Measurements from ENCODE around the gene CCDC3.

DNA sequence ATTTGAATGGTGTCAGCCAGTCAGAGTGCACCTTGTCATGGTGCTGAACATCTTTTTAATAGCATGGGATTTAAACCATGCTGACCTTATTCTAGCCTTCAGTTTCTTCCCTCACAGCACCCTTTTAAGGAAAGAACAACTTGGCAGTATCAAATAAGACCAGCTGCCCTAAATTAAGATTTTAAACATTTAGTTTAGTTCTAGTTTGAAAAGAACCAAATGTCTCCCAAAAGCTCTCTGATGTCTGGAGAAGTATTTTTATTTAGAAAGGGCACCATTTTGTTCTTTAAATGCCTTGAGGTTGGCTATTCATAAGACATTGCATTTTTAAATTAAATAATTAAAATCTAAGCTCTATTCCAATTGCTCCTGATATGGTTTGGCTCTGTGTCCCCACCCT is 121.1 kb downstream of the CCDC3 start:
- no peak for TF ChIP-seq POLR2AphosphoS5 (IDR thresholded peaks at IDR 0.05; ENCODE audit: low read depth, low read length)
- TF ChIP-seq, protein P1, sequence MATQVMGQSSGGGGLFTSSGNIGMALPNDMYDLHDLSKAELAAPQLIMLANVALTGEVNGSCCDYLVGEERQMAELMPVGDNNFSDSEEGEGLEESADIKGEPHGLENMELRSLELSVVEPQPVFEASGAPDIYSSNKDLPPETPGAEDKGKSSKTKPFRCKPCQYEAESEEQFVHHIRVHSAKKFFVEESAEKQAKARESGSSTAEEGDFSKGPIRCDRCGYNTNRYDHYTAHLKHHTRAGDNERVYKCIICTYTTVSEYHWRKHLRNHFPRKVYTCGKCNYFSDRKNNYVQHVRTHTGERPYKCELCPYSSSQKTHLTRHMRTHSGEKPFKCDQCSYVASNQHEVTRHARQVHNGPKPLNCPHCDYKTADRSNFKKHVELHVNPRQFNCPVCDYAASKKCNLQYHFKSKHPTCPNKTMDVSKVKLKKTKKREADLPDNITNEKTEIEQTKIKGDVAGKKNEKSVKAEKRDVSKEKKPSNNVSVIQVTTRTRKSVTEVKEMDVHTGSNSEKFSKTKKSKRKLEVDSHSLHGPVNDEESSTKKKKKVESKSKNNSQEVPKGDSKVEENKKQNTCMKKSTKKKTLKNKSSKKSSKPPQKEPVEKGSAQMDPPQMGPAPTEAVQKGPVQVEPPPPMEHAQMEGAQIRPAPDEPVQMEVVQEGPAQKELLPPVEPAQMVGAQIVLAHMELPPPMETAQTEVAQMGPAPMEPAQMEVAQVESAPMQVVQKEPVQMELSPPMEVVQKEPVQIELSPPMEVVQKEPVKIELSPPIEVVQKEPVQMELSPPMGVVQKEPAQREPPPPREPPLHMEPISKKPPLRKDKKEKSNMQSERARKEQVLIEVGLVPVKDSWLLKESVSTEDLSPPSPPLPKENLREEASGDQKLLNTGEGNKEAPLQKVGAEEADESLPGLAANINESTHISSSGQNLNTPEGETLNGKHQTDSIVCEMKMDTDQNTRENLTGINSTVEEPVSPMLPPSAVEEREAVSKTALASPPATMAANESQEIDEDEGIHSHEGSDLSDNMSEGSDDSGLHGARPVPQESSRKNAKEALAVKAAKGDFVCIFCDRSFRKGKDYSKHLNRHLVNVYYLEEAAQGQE (IDR thresholded peaks at IDR 0.05; ENCODE audit: insufficient read depth in 1 of 2, low read depth in 2 of 2, low read length in 2 of 2) = no peak
- no peak for TF ChIP-seq TAF1 (IDR thresholded peaks at IDR 0.05; ENCODE audit: borderline replicate concordance, insufficient read depth, low read length)
- TF ChIP-seq FOXP2 (optimal IDR thresholded peaks at IDR 0.05; ENCODE audit: borderline replicate concordance, extremely low read depth, extremely low read length, insufficient read depth) = no peak
- no peak for TF ChIP-seq SIN3A (IDR thresholded peaks at IDR 0.05; ENCODE audit: borderline replicate concordance, insufficient read depth, low read length)

Data from PFSK-1 (cell line).